CD4-positive, alpha-beta T cell treated with Interleukin-15 for 1 hour (primary cell): Measurements from ENCODE around the gene CACNA1A.
"Not testable (repeated sequence)": the region's sequence is repeated elsewhere in the genome, so short reads cannot be mapped to it uniquely, and the experiment has no call there.

Experiments used
- DNase-seq: peaks from one replicate; pipeline ENCODE4 v3.0.0-alpha.2; 2020

Gene CACNA1A

GRCh38 chr19:13267889-13268288 is 238.4 kb downstream of the CACNA1A start:
- DNase-seq, result no peak

GRCh38 chr19:13267131-13267530 is 239.1 kb downstream of the CACNA1A start:
- DNase-seq, result no peak

GRCh38 chr19:13262450-13262849 is 243.8 kb downstream of the CACNA1A start:
- DNase-seq, result no peak

- DNase-seq, result peak; percentile 49
These were observed 245.2 kb downstream of the CACNA1A start for GRCh38 chr19:13260883-13261653.

GRCh38 chr19:13256918-13257317 is 249.4 kb downstream of the CACNA1A start:
- DNase-seq, result no peak

- not testable (repeated sequence) for DNase-seq
These were observed 249.9 kb downstream of the CACNA1A start for GRCh38 chr19:13256398-13256797.

GRCh38 chr19:13255719-13256059 is 250.6 kb downstream of the CACNA1A start:
- DNase-seq, result no peak

- DNase-seq, result no peak
These were observed 251.1 kb downstream of the CACNA1A start for GRCh38 chr19:13255041-13255718.

- DNase-seq, result no peak
These were observed 253.5 kb downstream of the CACNA1A start for GRCh38 chr19:13252569-13253335.

GRCh38 chr19:13244920-13245319 is 261.4 kb downstream of the CACNA1A start:
- DNase-seq, result no peak

- DNase-seq, result no peak
These were observed 264.8 kb downstream of the CACNA1A start for GRCh38 chr19:13241231-13242104.

- DNase-seq, result no peak
These were observed 265.8 kb downstream of the CACNA1A start for GRCh38 chr19:13240312-13241022.

GRCh38 chr19:13238891-13239534 is 267.3 kb downstream of the CACNA1A start:
- DNase-seq, result no peak

- peak; percentile 49 for DNase-seq
These were observed 271.8 kb downstream of the CACNA1A start for GRCh38 chr19:13234518-13234917.

- DNase-seq, result no peak
These were observed 274.6 kb downstream of the CACNA1A start for GRCh38 chr19:13231663-13232062.

GRCh38 chr19:13229246-13229645 is 277.0 kb downstream of the CACNA1A start:
- DNase-seq, result no peak

- no peak for DNase-seq
These were observed 277.7 kb downstream of the CACNA1A start for GRCh38 chr19:13228561-13228960.

- no peak for DNase-seq
These were observed 279.3 kb downstream of the CACNA1A start for GRCh38 chr19:13226983-13227382.

- no peak for DNase-seq
These were observed 280.1 kb downstream of the CACNA1A start for GRCh38 chr19:13225973-13226865.

- no peak for DNase-seq
These were observed 281.2 kb downstream of the CACNA1A start for GRCh38 chr19:13225085-13225484.
